ENCODE results near the gene MYO16. TPM values are rescaled to one million over a fixed set of nuclear protein-coding genes. Genes with fewer than 3 reads are reported as not detected.

MYO16 gene
- total RNA-seq, 4 donors from 2014 or later: under 0.01 to 0.21 TPM; not detected in 2

DNA sequence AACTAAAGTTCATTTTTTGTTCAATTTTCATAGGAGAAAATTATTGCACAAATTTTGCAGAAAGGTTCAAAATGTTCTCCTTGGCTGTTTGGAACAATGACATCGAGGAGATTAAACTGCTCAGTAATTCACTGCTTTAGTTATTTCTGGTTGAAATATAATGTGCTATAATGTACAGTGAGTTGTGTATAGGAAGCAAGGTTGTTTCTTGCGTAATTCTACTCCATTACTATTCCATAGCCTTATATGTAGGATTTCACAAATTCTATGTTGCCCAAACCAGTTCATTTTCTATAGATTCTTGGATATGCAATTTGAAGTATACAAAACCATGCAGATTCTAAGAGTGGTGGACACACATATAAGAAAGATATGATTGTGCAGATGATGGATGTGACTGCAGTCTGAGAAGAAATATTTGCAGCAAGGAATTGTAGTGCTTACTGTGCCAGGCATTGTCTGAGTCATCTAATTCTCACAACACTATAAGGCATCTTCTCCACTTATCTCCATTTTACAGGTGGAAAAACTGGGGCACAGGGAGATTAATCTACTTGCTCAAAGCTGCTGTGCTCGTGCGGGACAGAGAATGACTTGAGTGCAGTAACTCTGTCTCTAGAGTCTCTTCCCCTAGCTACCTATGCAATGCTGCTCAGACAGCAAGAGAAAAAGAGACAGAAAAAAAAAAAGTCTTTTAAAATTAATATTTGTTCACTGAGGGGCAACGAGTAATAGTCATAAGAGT is 515.5 kb downstream of the MYO16 start:
- H3K27me3 ChIP-seq: peaks cover 0 to 20% of the 10 kb centered on the region in 2 donors
- DNase-seq (ENCODE audit: low spot score in 2 of 2): no peak
- H3K36me3 ChIP-seq: no peaks in the 10 kb centered on the region
- WGBS, 2 donors: 68 to 69% methylated on average over 5 of the region's 5 CpGs
- no peak overlapping the region for H3K4me3 ChIP-seq
- H3K4me1 ChIP-seq: peaks cover 0 to 13% (median 0%) of the 10 kb centered on the region in 4 donors
- H3K9me3 ChIP-seq: no peaks in the 10 kb centered on the region
- TF ChIP-seq EP300 (IDR thresholded peaks at IDR 0.05): no peak
- no peak for TF ChIP-seq POLR2A (IDR thresholded peaks at IDR 0.05)
- no peak for TF ChIP-seq CTCF (IDR thresholded peaks at IDR 0.05)
- H3K27ac ChIP-seq: no peak overlapping the region

GRCh38 chr13:109145631-109146030 is 516.2 kb downstream of the MYO16 start:
- WGBS, 2 donors: 7 to 8% methylated on average over 4 of the region's 4 CpGs
- H3K27me3 ChIP-seq: peaks cover 0 to 17% of the 10 kb centered on the region in 2 donors
- H3K27ac ChIP-seq: no peak overlapping the region
- H3K9me3 ChIP-seq: no peaks in the 10 kb centered on the region
- no peak overlapping the region for H3K4me3 ChIP-seq
- H3K36me3 ChIP-seq: no peaks in the 10 kb centered on the region
- DNase-seq (ENCODE audit: low spot score in 2 of 2): peak in 1 of 2 donors; percentile 45
- TF ChIP-seq POLR2A (IDR thresholded peaks at IDR 0.05) (no peak), EP300 (IDR thresholded peaks at IDR 0.05) (peak in 1 of 2 donors; percentile 46), CTCF (IDR thresholded peaks at IDR 0.05) (peak; percentile 51 to 84 (median 77))
- peaks cover 0 to 7% (median 0%) of the 10 kb centered on the region in 4 donors for H3K4me1 ChIP-seq

GRCh38 chr13:109146393-109146792 is 517.0 kb downstream of the MYO16 start:
- Histone ChIP-seq H3K27ac (no peak overlapping the region), H3K27me3 (peaks cover 0 to 12% of the 10 kb centered on the region in 2 donors), H3K9me3 (no peaks in the 10 kb centered on the region), H3K36me3 (no peaks in the 10 kb centered on the region), H3K4me3 (no peak overlapping the region), H3K4me1 (no peaks in the 10 kb centered on the region)
- TF ChIP-seq POLR2A (IDR thresholded peaks at IDR 0.05) (no peak), EP300 (IDR thresholded peaks at IDR 0.05) (no peak)
- WGBS, 2 donors: 84 to 95% methylated on average over 4 of the region's 4 CpGs
- DNase-seq (ENCODE audit: low spot score in 2 of 2): no peak

DNA sequence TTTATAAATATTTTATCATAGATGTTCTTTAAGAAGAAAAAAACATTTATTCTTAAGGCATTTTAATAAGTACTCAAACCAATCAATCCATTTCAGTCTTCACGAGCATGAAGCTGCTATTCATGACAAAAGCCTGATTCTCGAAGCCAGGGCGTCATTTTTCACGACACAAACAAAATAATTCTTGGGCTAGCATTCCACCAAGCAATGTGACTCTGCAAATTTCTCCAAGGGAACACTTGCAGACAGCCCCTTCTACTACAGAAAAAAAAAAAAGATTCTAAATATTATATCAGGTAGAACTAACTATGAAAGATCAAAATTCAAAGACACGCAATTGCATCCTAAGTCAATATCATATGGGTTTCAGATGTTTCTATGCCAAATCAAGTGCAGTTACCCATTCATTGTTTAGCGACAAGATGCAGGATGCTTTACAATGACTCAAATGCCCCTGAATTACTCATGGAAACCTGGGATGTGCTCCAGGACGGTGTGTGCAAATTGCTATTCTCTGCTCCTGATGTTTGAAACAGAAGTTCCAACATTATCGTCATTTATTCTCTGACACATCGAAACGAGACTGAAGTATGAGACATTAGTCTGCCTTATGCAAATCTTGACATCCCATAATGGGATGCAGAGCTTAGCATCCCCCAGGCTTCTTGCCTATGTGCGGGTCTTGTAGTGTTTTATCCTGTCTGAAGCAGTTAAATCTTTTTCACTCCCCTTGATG is 517.7 kb downstream of the MYO16 start:
- Histone ChIP-seq H3K4me1 (no peaks in the 10 kb centered on the region), H3K36me3 (no peaks in the 10 kb centered on the region), H3K9me3 (no peaks in the 10 kb centered on the region), H3K27me3 (peaks cover 0 to 5% of the 10 kb centered on the region in 2 donors), H3K27ac (no peak overlapping the region), H3K4me3 (no peak overlapping the region)
- DNase-seq (ENCODE audit: low spot score in 2 of 2): no peak
- 67 to 69% methylated on average over 11 of the region's 11 CpGs for WGBS, 2 donors
- TF ChIP-seq POLR2A (IDR thresholded peaks at IDR 0.05) (no peak), EP300 (IDR thresholded peaks at IDR 0.05) (no peak), CTCF (IDR thresholded peaks at IDR 0.05) (no peak)

- Histone ChIP-seq H3K4me3 (no peak overlapping the region), H3K27ac (no peak overlapping the region), H3K27me3 (no peaks in the 10 kb centered on the region), H3K9me3 (no peaks in the 10 kb centered on the region), H3K36me3 (no peaks in the 10 kb centered on the region), H3K4me1 (no peaks in the 10 kb centered on the region)
- 95 to 96% methylated on average over 3 of the region's 3 CpGs for WGBS, 2 donors
- no peak for DNase-seq (ENCODE audit: low spot score in 2 of 2)
- TF ChIP-seq CTCF (IDR thresholded peaks at IDR 0.05): no peak
- no peak for TF ChIP-seq POLR2A (IDR thresholded peaks at IDR 0.05)
- TF ChIP-seq EP300 (IDR thresholded peaks at IDR 0.05): no peak
Measured at GRCh38 chr13:109148243-109148642, 518.8 kb downstream of the MYO16 start.

Data from tibial nerve (tissue), 4 donors.